CD14-positive monocyte (primary cell): ENCODE measurements around the gene SH3RF1. TPM values are rescaled to one million over a fixed set of nuclear protein-coding genes. Genes with fewer than 3 reads are reported as not detected.

Source experiments
- DNase-seq, 3 donors: peaks; one replicate each; pipeline ENCODE4 v3.0.0-alpha.2; 2011 to 2022
- H2AFZ ChIP-seq: 2 replicates; pipeline ENCODE4 v1.6.0; 2012; ENCODE audit warnings: mild to moderate bottlenecking, low read depth, low read length, inconsistent platforms; ENCODE audit not compliant: insufficient read depth, poor library complexity, severe bottlenecking
- H3K27ac ChIP-seq, 2 donors: 1 replicate in 1 of 2; 2 replicates in 1 of 2; pipeline ENCODE4 v1.5.1; 2012 to 2013; ENCODE audit warnings: low read length in 2 of 2, control low read depth in 1 of 2, inconsistent platforms in 1 of 2, low read depth in 1 of 2, mild to moderate bottlenecking in 1 of 2
- H3K27me3 ChIP-seq, 2 donors: one replicate each; pipeline versions ENCODE4 v1.6.0 to v1.6.1; 2011 to 2013; ENCODE audit warnings: low read length in 2 of 2; ENCODE audit not compliant: control insufficient read depth in 2 of 2, insufficient read depth in 2 of 2
- H3K36me3 ChIP-seq, 2 donors: replicated peaks in 1 of 2; 1 replicate in 1 of 2; 2 replicates in 1 of 2; pipeline versions ENCODE4 v1.5.1 to v1.6.1; 2012 to 2013; ENCODE audit warnings: low read length in 2 of 2, control low read depth in 1 of 2, inconsistent platforms in 1 of 2, mild to moderate bottlenecking in 1 of 2; ENCODE audit not compliant: insufficient read depth in 2 of 2, control insufficient read depth in 1 of 2
- H3K4me1 ChIP-seq, 2 donors: 1 replicate in 1 of 2; 2 replicates in 1 of 2; pipeline versions ENCODE4 v1.5.1 to v1.6.1; 2012 to 2013; ENCODE audit warnings: low read length in 2 of 2, control low read depth in 1 of 2, inconsistent platforms in 1 of 2, mild to moderate bottlenecking in 1 of 2, moderate library complexity in 1 of 2; ENCODE audit not compliant: insufficient read depth in 2 of 2, control insufficient read depth in 1 of 2
- H3K4me2 ChIP-seq: replicated peaks from 2 replicates; pipeline ENCODE3; 2012; ENCODE audit warnings: low read length, moderate library complexity, mild to moderate bottlenecking; ENCODE audit not compliant: poor library complexity, severe bottlenecking; ENCODE audit errors: extremely low read depth
- H3K4me3 ChIP-seq, 3 experiments: fragments of 200-600 bp in 1 of 3; sonication (generic) in 1 of 3; replicated peaks in 1 of 3; 1 replicate in 2 of 3; 2 replicates in 1 of 3; pipeline ENCODE4 v1.5.1; 2011 to 2013; ENCODE audit warnings: low read length in 3 of 3, mild to moderate bottlenecking in 3 of 3, control low read depth in 2 of 3, low read depth in 2 of 3, inconsistent platforms in 1 of 3, moderate library complexity in 1 of 3
- H3K79me2 ChIP-seq: 2 replicates; pipeline ENCODE4 v1.6.0; 2012; ENCODE audit warnings: mild to moderate bottlenecking, control low read depth, inconsistent platforms, low read length, moderate library complexity; ENCODE audit not compliant: insufficient read depth
- H3K9ac ChIP-seq: 2 replicates; pipeline ENCODE4 v1.6.0; 2017; ENCODE audit warnings: low read length, mild to moderate bottlenecking; ENCODE audit not compliant: insufficient read depth, poor library complexity, severe bottlenecking
- H3K9me3 ChIP-seq, 2 donors: replicated peaks in 1 of 2; 1 replicate in 1 of 2; 2 replicates in 1 of 2; pipeline versions ENCODE4 v1.5.1 to v1.6.1; 2012 to 2013; ENCODE audit warnings: low read length in 2 of 2, control low read depth in 1 of 2; ENCODE audit not compliant: control insufficient read depth in 1 of 2, insufficient read depth in 1 of 2
- H4K20me1 ChIP-seq: 2 replicates; pipeline ENCODE4 v1.6.0; 2012; ENCODE audit warnings: mild to moderate bottlenecking, low read length, control low read depth, moderate library complexity; ENCODE audit not compliant: insufficient read depth
- H3K27ac Mint-ChIP-seq, 7 donors: one replicate each; pipeline ENCODE4 v1.8.0; 2020; ENCODE audit warnings: mild to moderate bottlenecking in 7 of 7, mixed read lengths in 7 of 7, moderate library complexity in 6 of 7, inconsistent platforms in 2 of 7
- H3K27me3 Mint-ChIP-seq, 3 donors: one replicate each; pipeline ENCODE4 v1.8.0; 2021 to 2022; ENCODE audit warnings: low read depth in 3 of 3, mild to moderate bottlenecking in 3 of 3, mixed read lengths in 3 of 3, moderate library complexity in 3 of 3, inconsistent platforms in 1 of 3
- H3K36me3 Mint-ChIP-seq, 2 donors: one replicate each; pipeline ENCODE4 v1.8.0; 2020; ENCODE audit warnings: mixed read lengths in 2 of 2, inconsistent platforms in 1 of 2, mild to moderate bottlenecking in 1 of 2
- H3K4me1 Mint-ChIP-seq: one replicate; pipeline ENCODE4 v1.8.0; 2020; ENCODE audit warnings: mild to moderate bottlenecking, mixed read lengths
- H3K4me3 Mint-ChIP-seq, 2 donors: one replicate each; pipeline ENCODE4 v1.8.0; 2020; ENCODE audit warnings: mild to moderate bottlenecking in 2 of 2, mixed read lengths in 2 of 2, moderate library complexity in 1 of 2
- H3K9me3 Mint-ChIP-seq, 7 donors: one replicate each; pipeline ENCODE4 v1.8.0; 2020 to 2022; ENCODE audit warnings: mixed read lengths in 7 of 7, mild to moderate bottlenecking in 6 of 7, moderate library complexity in 6 of 7, inconsistent platforms in 2 of 7
- CTCF ChIP-seq: fragments of 200-600 bp; IDR thresholded peaks from one replicate; pipeline ENCODE4 v1.8.0; 2022; ENCODE audit warnings: antibody characterized with exemption, mild to moderate bottlenecking
- WGBS: methylation state at CpG from one replicate; pipeline ENCODE4 v1.1.5; 2013; ENCODE audit warnings: missing lambda C conversion rate; ENCODE audit not compliant: insufficient coverage; 5-methylcytosine and 5-hydroxymethylcytosine counted together
- intact Hi-C, 2 donors: fragments of 100-400 bp; cut with micrococcal nuclease; formaldehyde crosslinking; loops; one replicate each; pipeline versions ENCODE4 v1.15.0 to v1.15.1; 2023
- polyA plus RNA-seq, 3 donors: library from polyadenylated mRNA; depleted of rRNA in 1 of 3; unstranded in 2 of 3; stranded (reverse) in 1 of 3; fragments of 300-500 nt in 2 of 3; fragments of >200 nt in 1 of 3; fragmentation: Illumina TruSeq in 2 of 3; gene quantifications; 1 replicate in 2 of 3; 2 replicates in 1 of 3; pipeline ENCODE4 v1.2.3, GENCODE V29; 2012 to 2021

Gene SH3RF1
- polyA plus RNA-seq, 3 donors = 3.1 to 4.7 (median 4.4) TPM

DNA sequence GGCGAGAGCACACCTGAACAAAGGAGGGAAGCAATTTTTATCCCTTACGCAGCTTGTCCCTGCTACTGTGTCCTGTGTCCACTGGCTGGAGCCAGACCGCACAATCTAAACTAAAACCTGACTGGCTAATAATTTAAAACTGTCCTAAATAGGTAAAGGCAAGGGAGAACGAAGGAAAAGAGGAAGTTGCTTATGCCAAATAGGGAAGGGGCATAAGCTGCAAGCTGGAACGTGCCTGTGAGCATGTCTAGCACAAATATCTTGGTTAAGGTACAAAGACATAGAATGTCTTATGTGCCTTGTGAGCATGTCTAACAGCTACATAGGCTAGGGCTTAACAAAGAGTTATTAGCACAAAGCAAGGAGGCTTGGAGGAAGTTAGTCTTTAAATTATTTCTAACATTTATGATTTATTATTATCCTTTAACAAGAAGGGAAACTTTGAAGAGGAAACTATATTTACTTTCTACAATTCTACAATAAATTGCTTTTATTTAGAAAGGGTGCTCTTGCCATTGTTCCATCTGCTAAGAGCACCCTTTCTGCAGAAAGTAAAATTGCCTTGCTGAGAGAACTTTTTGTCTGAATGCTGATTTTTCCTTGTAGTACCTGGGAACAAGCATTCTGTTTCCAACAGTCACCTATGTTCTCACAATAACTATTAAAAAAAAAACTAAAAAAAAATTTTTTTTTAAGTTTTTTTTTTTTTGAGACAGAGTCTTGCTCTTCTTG lies 180.1 kb downstream of the SH3RF1 start:
- H3K4me2 ChIP-seq = no peak overlapping the region
- Mint-ChIP-seq H3K9me3 (peaks cover 7 to 18% (median 14%) of the 10 kb centered on the region in 7 donors), H3K36me3 (peaks cover 11 to 32% of the 10 kb centered on the region in 2 donors), H3K4me3 (no peak overlapping the region), H3K4me1 (peaks cover 10% of the 10 kb centered on the region), H3K27ac (peak overlapping the region in 2 of 7 donors; percentile 73 to 78), H3K27me3 (no peaks in the 10 kb centered on the region)
- H3K27ac ChIP-seq = no peak overlapping the region
- no peak overlapping the region for H3K4me3 ChIP-seq
- H3K9ac ChIP-seq = no peak overlapping the region
- no peaks in the 10 kb centered on the region for H3K27me3 ChIP-seq
- no peaks in the 10 kb centered on the region for H4K20me1 ChIP-seq
- intact Hi-C loops = no loop called here
- peaks cover 15 to 19% of the 10 kb centered on the region in 2 donors for H3K9me3 ChIP-seq
- no peak overlapping the region for H2AFZ ChIP-seq
- 0% methylated on average over 2 of the region's 5 CpGs for WGBS
- peak in 2 of 3 donors; percentile 25 to 36 for DNase-seq
- peaks cover 2 to 25% of the 10 kb centered on the region in 2 donors for H3K36me3 ChIP-seq
- H3K4me1 ChIP-seq = no peaks in the 10 kb centered on the region
- TF ChIP-seq CTCF = no peak
- H3K79me2 ChIP-seq = no peaks in the 10 kb centered on the region

DNA sequence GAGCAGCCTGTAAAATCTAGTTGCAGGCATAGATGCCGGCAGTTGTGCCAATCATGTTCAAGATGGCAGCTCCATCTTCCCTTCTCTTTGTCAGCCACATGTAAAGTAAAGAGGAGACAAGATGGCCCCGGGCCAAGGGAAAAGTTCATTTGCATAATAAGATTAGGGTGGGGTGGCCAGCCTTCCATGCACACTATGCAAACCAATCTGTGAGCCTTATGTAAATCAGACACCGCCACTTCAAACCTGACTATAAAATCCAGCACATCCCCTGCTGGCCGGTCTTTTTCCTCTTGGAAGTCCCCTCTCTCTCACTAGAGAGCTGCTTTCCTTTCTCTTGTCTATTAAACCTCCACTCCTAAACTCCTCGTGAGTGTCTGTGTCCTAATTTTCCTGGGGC lies 181.8 kb downstream of the SH3RF1 start:
- Histone ChIP-seq H3K9ac (no peak overlapping the region), H3K79me2 (no peaks in the 10 kb centered on the region), H3K4me1 (no peaks in the 10 kb centered on the region), H2AFZ (no peak overlapping the region), H3K27ac (no peak overlapping the region), H4K20me1 (no peaks in the 10 kb centered on the region), H3K9me3 (peaks cover 15 to 19% of the 10 kb centered on the region in 2 donors), H3K4me3 (no peak overlapping the region), H3K4me2 (no peak overlapping the region), H3K27me3 (no peaks in the 10 kb centered on the region), H3K36me3 (peaks cover 2 to 16% of the 10 kb centered on the region in 2 donors)
- H3K27ac Mint-ChIP-seq = no peak overlapping the region
- H3K36me3 Mint-ChIP-seq = peaks cover 2 to 20% of the 10 kb centered on the region in 2 donors
- DNase-seq = no peak
- 100% methylated on average over 2 of the region's 5 CpGs for WGBS
- peaks cover 7 to 18% (median 14%) of the 10 kb centered on the region in 7 donors for H3K9me3 Mint-ChIP-seq
- H3K4me3 Mint-ChIP-seq = no peak overlapping the region
- no peak for TF ChIP-seq CTCF
- intact Hi-C loops = no loop called here
- H3K4me1 Mint-ChIP-seq = peaks cover 5% of the 10 kb centered on the region
- H3K27me3 Mint-ChIP-seq = peaks cover 0 to 2% (median 0%) of the 10 kb centered on the region in 3 donors
